ENCODE measurements around the gene EEF2.
A peak's percentile ranks its signal among the peaks of the same experiment; 100 is the strongest.
"Not testable (repeated sequence)": the region's sequence is repeated elsewhere in the genome, so short reads cannot be mapped to it uniquely, and the experiment has no call there.

EEF2 gene

DNA sequence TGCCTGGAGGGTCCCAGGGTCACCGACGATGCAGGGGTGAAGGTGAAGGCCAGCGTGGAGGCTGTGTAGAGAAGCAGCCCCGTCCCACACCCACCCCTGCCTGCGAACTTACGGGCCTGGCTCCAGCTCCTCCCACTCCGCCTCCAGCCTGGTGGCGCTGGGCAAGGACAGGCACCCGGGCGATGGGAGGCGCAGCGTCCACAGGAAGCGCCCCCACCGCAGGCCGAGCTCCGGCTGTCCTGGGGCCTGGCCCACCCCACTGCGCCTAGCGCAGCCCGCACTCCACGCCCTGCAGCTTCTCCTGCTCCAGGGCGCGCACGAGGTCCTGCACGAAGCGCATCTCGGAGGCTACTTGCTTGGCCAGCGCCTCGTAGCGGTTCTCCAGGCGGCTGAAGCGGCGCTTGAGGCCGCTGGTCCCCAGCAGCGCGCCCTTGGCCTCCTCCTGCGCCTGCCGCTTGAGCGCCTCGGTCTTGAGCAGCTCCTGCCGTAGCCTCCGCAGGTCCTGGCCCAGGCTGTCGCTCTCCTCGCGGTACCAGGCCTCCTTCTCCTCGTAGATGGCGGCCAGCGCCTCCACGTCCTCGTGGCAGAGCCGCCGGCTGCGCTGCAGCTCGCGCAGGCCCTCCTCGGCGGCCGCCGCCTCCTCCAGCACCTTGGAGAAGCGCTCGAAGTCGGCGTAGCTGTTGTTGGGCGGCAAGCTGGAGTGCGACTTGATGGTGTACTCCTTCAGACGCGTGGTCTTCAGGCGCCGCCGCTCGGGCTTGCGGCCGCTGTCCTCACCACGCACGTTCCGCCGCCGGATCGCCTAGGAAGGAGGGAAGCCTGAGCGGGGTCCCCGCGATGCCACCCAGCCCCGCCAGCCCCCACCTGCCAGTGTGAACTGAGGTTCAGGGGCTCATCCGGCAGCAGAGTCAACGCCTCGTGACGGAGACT, 26.2 kb downstream of the EEF2 start:
- H3K27me3 ChIP-seq (ENCODE audit: control insufficient read depth, insufficient read depth, low read length), result no peaks in the 10 kb centered on the region
- H3K9ac ChIP-seq (ENCODE audit: low read depth, low read length), result no peak overlapping the region
- peaks cover 60% of the 10 kb centered on the region for H3K36me3 ChIP-seq (ENCODE audit: control insufficient read depth, insufficient read depth, low read length)
- H3K9me3 ChIP-seq (ENCODE audit: control insufficient read depth, insufficient read depth, low read length), result no peaks in the 10 kb centered on the region
- H3K4me3 ChIP-seq (ENCODE audit: low read depth, low read length), result no peak overlapping the region
- H3K4me1 ChIP-seq (ENCODE audit: control insufficient read depth, insufficient read depth, low read length), result no peaks in the 10 kb centered on the region

DNA sequence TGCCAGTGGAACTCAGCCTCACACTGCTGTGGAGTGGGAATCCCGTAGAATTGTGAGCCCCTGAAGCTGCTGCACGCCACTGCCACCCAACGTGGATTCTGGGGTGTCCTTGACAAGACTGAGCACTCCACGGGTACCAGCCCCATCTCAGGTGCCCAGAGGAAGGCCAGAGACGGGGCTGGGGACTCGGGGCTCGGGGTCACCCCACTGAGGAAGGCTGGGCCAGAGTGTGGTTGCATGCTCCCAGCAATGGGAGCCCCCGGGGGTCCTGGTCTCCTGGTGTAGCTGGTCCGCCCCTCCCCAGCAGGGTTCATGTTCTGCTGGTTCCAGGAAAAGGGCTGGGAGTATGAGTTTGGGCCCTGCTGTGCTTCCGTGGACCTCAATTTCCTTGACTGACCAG, 29.6 kb downstream of the EEF2 start:
- H3K9me3 ChIP-seq (ENCODE audit: control insufficient read depth, insufficient read depth, low read length), result no peaks in the 10 kb centered on the region
- H3K4me1 ChIP-seq (ENCODE audit: control insufficient read depth, insufficient read depth, low read length), result no peaks in the 10 kb centered on the region
- H3K27me3 ChIP-seq (ENCODE audit: control insufficient read depth, insufficient read depth, low read length), result no peaks in the 10 kb centered on the region
- no peak overlapping the region for H3K4me3 ChIP-seq (ENCODE audit: low read depth, low read length)
- H3K9ac ChIP-seq (ENCODE audit: low read depth, low read length), result no peak overlapping the region
- peaks cover 32% of the 10 kb centered on the region for H3K36me3 ChIP-seq (ENCODE audit: control insufficient read depth, insufficient read depth, low read length)

DNA sequence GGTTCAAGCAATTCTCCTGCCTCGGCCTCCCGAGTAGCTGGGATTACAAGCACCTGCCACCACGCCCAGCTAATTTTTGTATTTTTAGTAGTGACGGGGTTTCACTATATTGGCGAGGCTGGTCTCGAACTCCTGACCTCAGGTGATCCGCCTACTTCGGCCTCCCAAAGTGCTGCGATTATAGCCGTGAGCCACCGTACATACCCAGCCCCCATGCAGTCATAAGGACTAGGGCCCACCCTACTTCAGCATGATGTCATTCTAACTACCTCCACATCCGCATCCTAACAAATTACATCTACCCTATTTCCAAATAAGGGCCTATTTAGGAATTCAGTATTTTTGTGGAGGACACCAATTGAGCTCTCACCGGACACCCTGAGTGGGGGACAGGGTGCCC, 30.0 kb downstream of the EEF2 start:
- peaks cover 30% of the 10 kb centered on the region for H3K36me3 ChIP-seq (ENCODE audit: control insufficient read depth, insufficient read depth, low read length)

DNA sequence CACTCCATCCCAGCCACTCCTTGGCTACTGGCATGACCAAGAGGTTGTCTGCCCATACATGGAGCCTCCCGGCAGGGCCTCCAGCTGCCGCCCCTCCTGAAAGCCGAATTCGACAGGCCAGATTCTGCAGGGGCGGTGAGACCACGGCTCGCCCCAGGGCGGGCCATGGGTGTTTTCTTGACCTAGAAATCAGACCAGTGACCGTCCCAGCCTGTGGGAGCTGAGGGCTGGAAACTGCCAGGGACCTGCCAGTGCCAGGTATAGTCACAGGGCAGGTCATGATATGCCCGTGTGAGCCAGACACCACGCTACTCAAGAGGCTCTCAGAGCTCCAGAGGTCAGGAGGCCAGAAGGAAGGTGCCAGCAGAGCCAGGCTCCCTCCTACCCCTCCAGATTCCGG, 31.2 kb downstream of the EEF2 start:
- Histone ChIP-seq H3K9me3 (ENCODE audit: control insufficient read depth, insufficient read depth, low read length) (no peaks in the 10 kb centered on the region), H3K4me1 (ENCODE audit: control insufficient read depth, insufficient read depth, low read length) (no peaks in the 10 kb centered on the region), H3K36me3 (ENCODE audit: control insufficient read depth, insufficient read depth, low read length) (peaks cover 18% of the 10 kb centered on the region), H3K27me3 (ENCODE audit: control insufficient read depth, insufficient read depth, low read length) (no peaks in the 10 kb centered on the region), H3K4me3 (ENCODE audit: low read depth, low read length) (no peak overlapping the region), H3K9ac (ENCODE audit: low read depth, low read length) (peak overlapping the region; percentile 12)

More for the DNA sequence above, 30.0 kb downstream of the EEF2 start:
- not testable (repeated sequence) for H3K9ac ChIP-seq (ENCODE audit: low read depth, low read length); H3K9me3 ChIP-seq (ENCODE audit: control insufficient read depth, insufficient read depth, low read length); H3K4me3 ChIP-seq (ENCODE audit: low read depth, low read length); H3K4me1 ChIP-seq (ENCODE audit: control insufficient read depth, insufficient read depth, low read length); H3K27me3 ChIP-seq (ENCODE audit: control insufficient read depth, insufficient read depth, low read length)

DNA sequence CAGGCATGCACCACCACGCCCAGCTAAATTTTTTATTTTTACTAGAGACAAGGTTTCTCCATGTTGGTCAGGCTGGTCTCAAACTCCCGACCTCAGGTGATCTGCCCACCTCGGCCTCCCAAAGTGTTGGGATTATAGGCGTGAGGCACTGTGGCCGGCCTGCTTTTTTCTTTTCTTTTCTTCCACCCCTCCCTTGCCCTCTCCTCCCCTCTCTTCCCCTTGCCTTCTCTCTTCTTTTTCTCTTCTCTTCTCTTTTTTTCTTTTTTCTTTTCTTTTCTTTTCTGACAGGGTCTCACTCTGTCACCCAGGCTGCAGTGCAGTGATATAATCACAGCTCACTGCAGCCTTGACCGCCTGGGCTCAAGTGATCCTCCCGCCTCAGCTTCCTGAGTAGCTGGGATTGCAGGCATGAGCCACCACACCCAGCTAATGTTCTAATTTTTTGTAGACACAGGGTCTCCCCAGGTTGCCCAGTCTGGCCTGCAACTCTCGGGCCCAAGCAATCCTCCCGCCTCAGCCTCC, 32.4 kb downstream of the EEF2 start:
- H3K9me3 ChIP-seq (ENCODE audit: control insufficient read depth, insufficient read depth, low read length); H3K36me3 ChIP-seq (ENCODE audit: control insufficient read depth, insufficient read depth, low read length); H3K9ac ChIP-seq (ENCODE audit: low read depth, low read length); H3K27me3 ChIP-seq (ENCODE audit: control insufficient read depth, insufficient read depth, low read length); H3K4me3 ChIP-seq (ENCODE audit: low read depth, low read length); H3K4me1 ChIP-seq (ENCODE audit: control insufficient read depth, insufficient read depth, low read length): not testable (repeated sequence)

DNA sequence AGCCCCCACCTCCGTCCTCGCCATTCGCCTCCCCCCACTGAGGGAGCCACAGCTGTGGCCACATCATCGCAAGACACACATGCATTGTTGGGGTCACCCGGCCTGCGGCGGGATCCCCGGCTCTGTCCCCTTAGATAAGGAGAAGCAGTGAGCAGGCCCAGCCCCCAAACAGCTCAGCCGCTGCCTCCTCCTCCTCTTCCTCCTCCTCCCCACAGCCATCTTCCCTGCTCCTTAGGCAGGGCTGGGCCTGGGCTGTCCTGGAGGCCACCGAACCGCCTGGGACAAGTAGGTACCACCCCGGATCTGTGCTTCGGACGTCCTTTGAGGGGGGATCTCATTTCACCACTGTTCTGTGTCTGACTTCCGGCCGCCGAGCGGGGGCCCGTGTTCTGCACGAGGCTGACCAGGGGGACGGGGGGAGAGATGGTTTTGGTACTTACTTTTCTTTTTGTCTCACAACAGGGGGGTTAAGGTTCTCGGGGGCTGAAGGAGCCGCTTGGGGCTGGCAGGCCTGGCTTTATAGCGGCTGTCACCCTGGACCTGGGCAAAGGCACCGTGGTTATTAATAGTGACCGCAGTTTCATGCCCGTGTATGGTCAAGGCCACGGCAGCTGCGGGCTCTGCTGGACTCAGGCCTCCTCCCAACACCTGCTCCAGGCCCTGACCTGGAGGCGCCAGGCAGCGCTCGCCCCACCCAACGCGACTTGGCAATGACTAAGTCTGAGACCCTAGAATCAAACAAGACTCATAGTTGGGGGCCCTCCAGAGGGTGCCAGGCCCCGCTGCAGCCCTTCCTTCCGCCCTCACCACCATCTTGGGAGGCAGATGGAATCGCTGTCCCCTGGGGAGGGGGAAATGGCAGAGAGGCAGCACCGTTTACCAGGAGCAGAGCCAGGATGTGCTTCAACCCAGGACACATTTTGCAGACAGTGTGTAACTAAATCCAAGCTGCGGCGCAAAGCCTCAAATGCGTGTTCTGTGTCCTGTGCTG, 34.1 kb downstream of the EEF2 start:
- Histone ChIP-seq H3K36me3 (ENCODE audit: control insufficient read depth, insufficient read depth, low read length) (peaks cover 9% of the 10 kb centered on the region), H3K4me3 (ENCODE audit: low read depth, low read length) (no peak overlapping the region), H3K9ac (ENCODE audit: low read depth, low read length) (no peak overlapping the region), H3K4me1 (ENCODE audit: control insufficient read depth, insufficient read depth, low read length) (no peaks in the 10 kb centered on the region), H3K9me3 (ENCODE audit: control insufficient read depth, insufficient read depth, low read length) (no peaks in the 10 kb centered on the region), H3K27me3 (ENCODE audit: control insufficient read depth, insufficient read depth, low read length) (no peaks in the 10 kb centered on the region)

DNA sequence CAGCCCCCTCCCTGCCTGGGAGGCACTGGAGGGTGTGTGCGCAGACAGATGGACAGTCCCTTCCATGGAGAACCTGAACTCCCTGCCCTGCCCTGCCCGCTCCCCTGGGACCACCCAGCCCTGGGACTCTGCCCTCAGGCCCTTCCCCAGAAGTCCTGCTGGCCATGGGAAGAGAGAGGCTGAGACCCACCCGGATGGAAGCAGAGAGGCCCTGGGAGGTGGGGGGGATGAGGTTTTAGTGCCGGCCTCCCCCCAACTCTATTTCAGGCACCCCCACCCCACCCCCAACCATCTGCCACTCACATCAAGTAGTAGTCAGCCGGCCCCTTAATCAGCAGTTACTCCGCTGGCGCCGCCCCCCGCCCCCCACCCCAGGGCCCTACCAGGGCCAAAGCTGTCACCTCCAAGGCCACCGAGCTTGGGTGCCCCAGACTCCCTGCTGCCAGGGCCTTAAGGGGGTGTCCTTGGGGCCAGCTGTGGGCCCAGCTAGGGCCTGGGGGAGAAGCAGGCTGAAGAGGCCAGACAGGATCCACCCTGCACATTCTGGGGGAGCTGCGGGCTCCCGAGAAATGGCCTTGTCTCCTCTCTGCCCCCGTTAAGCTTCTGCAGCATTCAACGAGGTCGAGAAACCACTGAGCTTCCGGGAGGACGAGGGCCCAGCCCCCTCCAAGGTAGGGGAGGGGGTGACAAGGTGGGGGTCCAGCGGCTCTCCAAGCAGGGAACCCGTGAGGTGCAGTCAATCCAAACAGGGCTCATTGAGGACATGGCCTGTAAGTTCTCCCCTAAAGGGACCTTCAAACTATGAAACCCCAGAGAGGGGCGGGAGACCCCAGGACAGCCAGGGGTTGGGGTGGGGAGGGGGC, 35.0 kb downstream of the EEF2 start:
- H3K9me3 ChIP-seq (ENCODE audit: control insufficient read depth, insufficient read depth, low read length), result no peaks in the 10 kb centered on the region
- no peaks in the 10 kb centered on the region for H3K27me3 ChIP-seq (ENCODE audit: control insufficient read depth, insufficient read depth, low read length)
- H3K9ac ChIP-seq (ENCODE audit: low read depth, low read length), result no peak overlapping the region
- H3K4me3 ChIP-seq (ENCODE audit: low read depth, low read length), result no peak overlapping the region
- peaks cover 8% of the 10 kb centered on the region for H3K36me3 ChIP-seq (ENCODE audit: control insufficient read depth, insufficient read depth, low read length)
- H3K4me1 ChIP-seq (ENCODE audit: control insufficient read depth, insufficient read depth, low read length), result no peaks in the 10 kb centered on the region

DNA sequence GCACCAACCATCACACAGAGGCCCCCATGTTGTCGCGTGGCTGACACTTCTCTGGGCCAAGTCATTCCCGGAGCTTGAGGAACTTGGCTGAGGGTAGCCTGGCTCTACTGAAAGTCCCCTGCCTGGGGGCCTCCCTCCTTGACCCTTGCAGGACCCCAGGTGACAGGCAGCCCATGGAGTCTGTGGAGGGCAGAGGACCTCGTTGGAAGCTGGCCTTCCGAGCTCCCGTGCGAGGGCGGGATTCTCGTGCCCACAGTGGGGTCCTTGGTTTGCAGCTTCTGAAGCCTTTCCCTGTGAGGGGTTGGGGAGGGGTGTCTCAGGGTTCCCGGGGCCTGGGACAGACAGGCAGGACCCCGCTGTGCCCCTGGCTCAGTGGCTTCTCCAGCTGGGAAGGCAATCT, 36.0 kb downstream of the EEF2 start:
- Histone ChIP-seq H3K9ac (ENCODE audit: low read depth, low read length) (no peak overlapping the region), H3K4me3 (ENCODE audit: low read depth, low read length) (no peak overlapping the region), H3K4me1 (ENCODE audit: control insufficient read depth, insufficient read depth, low read length) (no peaks in the 10 kb centered on the region), H3K9me3 (ENCODE audit: control insufficient read depth, insufficient read depth, low read length) (no peaks in the 10 kb centered on the region), H3K36me3 (ENCODE audit: control insufficient read depth, insufficient read depth, low read length) (peaks cover 11% of the 10 kb centered on the region), H3K27me3 (ENCODE audit: control insufficient read depth, insufficient read depth, low read length) (no peaks in the 10 kb centered on the region)

DNA sequence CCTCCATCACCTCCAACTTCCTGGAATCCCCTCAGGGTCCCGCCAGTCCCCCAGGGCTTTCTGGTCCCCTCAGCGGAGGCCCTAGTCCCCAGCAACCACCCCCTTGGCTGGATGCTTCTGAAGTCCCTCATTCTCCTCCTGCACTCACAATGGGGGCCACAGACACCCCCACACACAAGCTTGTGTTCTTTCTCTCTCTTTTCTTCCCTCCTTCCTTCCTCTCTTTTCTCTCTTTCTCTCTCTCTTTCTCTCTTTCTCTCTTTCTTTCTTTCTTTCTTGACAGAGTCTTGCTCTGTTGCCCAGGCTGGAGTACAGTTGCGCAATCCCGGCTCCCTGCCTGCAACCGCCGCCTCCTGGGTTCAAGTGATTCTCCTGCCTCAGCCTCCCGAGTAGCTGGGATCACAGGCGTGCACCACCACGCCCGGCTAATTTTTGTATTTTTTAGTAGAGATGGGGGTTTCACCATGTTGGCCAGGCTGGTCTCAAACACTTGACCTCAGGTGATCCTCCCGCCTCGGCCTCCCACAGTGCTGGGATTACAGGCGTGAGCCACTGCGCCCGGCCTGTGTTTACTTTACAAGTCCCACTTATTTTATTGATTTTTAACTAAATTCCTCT, 37.8 kb downstream of the EEF2 start:
- not testable (repeated sequence) for H3K4me1 ChIP-seq (ENCODE audit: control insufficient read depth, insufficient read depth, low read length); H3K4me3 ChIP-seq (ENCODE audit: low read depth, low read length); H3K9ac ChIP-seq (ENCODE audit: low read depth, low read length); H3K27me3 ChIP-seq (ENCODE audit: control insufficient read depth, insufficient read depth, low read length); H3K9me3 ChIP-seq (ENCODE audit: control insufficient read depth, insufficient read depth, low read length)
- peaks cover 24% of the 10 kb centered on the region for H3K36me3 ChIP-seq (ENCODE audit: control insufficient read depth, insufficient read depth, low read length)

DNA sequence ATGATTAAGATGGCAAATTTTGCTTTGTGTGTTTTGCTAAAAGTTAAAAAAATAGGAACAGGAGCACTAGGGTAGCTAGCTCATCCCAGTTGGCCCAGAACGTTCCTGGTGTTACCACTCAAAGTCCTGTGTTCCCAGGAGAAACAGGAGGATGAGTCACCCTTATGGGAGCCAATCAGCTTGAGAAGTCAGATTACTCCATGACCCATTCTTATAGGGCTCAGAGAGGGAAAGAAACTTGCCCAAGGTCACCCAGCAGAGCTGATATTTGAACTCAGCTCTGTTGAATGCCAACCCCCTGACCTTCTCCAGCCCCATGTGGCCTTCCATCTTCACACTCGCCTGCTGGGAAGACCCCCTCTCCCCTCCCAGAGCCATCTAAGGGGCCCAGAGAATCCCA, 39.4 kb downstream of the EEF2 start:
- no peaks in the 10 kb centered on the region for H3K4me1 ChIP-seq (ENCODE audit: control insufficient read depth, insufficient read depth, low read length)
- no peak overlapping the region for H3K9ac ChIP-seq (ENCODE audit: low read depth, low read length)
- H3K9me3 ChIP-seq (ENCODE audit: control insufficient read depth, insufficient read depth, low read length), result no peaks in the 10 kb centered on the region

More for the DNA sequence above, 39.4 kb downstream of the EEF2 start:
- no peaks in the 10 kb centered on the region for H3K27me3 ChIP-seq (ENCODE audit: control insufficient read depth, insufficient read depth, low read length)
- H3K4me3 ChIP-seq (ENCODE audit: low read depth, low read length), result no peak overlapping the region
- H3K36me3 ChIP-seq (ENCODE audit: control insufficient read depth, insufficient read depth, low read length), result peaks cover 39% of the 10 kb centered on the region

All from iPS-15b (cell line).